Activated gamma-delta T cell treated with anti-CD3 and anti-CD28 coated beads, Interleukin-2, amount 50 U/mL, for 16 hours (primary cell): ENCODE results near the gene ZKSCAN8.
A peak's percentile ranks its signal among the peaks of the same experiment; 100 is the strongest.

ENCODE experiments used
- DNase-seq: peaks from one replicate; pipeline ENCODE4 v3.0.0-alpha.2; 2020; ENCODE audit warnings: low read depth

Gene ZKSCAN8

DNA sequence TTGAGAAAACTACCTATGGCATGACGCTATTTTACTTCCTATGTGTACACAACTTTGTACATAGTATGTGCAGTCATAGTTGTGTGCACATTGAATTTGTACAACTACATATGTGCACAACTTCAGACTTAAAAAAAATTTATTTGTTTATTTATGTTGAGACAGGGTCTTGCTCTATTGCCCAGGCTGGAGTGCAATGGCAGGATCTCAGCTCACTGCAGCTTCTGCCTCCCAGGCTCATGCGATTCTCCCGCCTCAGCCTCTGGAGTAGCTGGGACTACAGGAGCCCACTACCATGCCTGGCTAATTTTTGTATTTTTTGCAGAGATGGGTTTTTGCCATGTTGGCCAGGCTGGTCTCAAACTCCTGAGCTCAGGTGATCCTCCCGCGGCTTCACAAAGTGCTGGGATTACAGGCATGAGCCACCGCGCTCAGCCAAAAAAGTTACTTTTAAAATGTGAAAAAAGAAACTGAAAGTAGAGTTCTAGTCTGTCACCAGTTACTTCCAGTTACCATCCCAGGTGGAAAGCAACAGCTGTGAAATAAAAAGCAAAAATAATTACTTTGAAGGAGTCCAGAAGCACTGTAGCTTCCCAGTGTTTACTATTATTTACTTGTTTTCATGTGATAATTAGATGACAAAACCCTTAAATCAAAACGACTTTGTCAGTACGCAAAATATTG, 1.7 kb upstream of the ZKSCAN8 start:
- DNase-seq = no peak

DNA sequence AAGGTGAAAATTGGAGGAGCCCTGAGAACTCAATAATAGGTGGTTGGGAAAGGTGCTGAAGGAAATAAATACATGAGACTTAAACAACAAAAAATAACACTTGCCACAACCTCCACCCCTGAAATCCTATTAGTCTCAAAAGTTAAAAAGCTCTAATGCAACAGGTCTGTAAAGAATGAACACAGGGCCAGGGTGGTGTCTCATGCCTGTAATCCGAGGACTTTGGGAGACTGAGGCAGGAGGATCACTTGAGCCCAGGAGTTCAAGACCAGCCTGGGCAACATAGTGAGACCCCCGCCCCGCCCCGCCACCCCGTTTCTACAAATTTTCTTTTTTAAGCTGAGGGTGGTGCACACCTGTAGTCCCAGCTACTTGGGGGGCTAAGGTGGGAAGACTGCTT, 1.1 kb upstream of the ZKSCAN8 start:
- DNase-seq = no peak

GRCh38 chr6:28142446-28142845, 763 bp downstream of the ZKSCAN8 start:
- no peak for DNase-seq

- no peak for DNase-seq
Measured at GRCh38 chr6:28145231-28145630, 3.5 kb downstream of the ZKSCAN8 start.

GRCh38 chr6:28152531-28152930, 10.8 kb downstream of the ZKSCAN8 start:
- no peak for DNase-seq

- DNase-seq = no peak
Measured at GRCh38 chr6:28153546-28153945, 11.9 kb downstream of the ZKSCAN8 start.

- DNase-seq = no peak
Measured at GRCh38 chr6:28154357-28154756, 12.7 kb downstream of the ZKSCAN8 start.

DNA sequence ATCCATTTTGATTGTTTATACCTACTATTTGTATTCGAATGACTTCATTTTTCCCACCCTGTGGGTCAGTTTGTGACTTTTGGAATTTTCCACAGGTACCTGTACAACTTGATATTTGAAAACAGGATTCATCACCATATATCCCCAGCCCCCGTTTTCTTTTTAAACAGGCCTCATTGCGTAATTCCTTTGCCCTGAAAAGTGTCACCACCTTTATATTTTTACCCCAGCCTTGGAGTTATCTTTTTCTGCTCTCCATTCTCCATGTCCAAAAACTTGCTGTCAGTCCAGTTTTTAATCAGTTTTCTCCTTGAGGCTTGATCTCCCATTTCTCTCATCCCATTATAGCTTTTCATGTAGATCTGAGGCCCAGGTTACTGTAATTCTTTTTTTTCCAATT, 16.6 kb downstream of the ZKSCAN8 start:
- no peak for DNase-seq

- no peak for DNase-seq
Measured at GRCh38 chr6:28159029-28159607, 17.4 kb downstream of the ZKSCAN8 start.

GRCh38 chr6:28160233-28160632, 18.6 kb downstream of the ZKSCAN8 start:
- no peak for DNase-seq

DNA sequence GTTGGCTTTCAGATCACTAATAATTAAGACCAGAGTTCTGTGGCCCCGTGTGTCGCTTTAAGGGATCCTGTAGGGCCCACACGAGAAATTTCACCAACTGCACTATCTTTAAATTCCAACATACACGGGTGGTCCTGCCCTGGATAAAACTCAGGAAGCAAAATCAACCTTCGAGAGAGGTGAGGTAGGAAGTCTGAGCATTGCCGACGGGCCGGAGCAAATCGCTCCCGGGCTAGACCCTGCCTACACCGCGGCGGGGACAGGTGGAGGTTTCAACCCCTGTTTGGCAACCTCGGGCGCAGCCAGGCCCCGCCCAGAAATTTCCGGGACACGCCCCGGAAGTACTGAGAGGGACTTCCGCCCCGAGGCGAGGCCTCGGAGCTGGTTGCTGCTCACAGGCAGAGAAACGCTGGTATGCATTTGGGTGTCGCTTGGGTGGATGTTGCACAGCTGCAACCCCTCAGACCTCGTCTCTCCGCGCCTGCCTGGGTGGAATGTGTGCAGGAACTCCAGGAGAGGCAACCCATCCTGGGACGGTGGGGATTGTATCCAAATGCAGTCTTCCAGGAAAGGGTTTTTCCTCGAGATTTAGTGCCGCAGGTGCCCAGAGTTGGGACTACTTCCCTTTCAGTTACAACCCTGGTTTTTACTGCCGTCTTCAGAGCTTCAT, 19.9 kb downstream of the ZKSCAN8 start:
- peak; percentile 77 for DNase-seq

- DNase-seq = no peak
Measured at GRCh38 chr6:28165563-28165962, 23.9 kb downstream of the ZKSCAN8 start.

DNA sequence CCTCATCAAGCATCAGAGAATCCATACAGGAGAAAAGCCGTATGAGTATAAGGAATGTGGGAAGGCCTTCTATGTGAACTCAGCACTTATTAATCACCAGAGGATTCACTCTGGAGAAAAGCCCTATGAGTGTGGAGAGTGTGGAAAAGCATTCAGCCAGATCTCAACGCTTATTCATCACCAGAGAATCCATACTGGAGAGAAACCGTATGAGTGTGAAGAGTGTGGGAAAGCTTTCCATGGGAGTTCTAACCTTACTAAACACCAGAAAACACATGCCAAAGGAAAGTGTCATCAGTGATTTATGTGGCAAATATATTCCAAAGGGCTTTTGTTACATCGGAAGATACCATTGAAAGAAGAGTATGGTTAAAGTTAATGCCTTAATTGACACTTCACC, 25.4 kb downstream of the ZKSCAN8 start:
- DNase-seq = no peak

GRCh38 chr6:28167926-28168325, 26.2 kb downstream of the ZKSCAN8 start:
- no peak for DNase-seq

DNA sequence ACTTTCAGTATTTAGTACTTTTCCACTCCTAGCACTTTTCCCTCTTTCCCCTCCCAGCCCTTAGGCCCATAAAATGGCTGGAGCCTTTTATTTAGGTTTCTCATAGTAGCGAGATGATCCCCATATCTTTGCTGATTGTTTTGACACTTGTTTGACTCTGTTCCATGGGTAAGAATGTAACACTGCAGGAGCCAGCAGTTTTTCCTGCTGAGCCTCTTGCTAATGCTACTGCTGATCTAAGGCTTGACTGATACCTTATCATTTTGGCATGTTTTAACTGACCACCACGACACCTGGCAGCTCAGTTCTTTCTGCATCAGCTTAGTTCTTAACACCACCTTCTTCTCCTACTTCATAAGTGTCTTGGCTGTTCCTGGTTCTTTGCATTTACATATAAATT, 29.6 kb downstream of the ZKSCAN8 start:
- no peak for DNase-seq

GRCh38 chr6:28172006-28172405, 30.3 kb downstream of the ZKSCAN8 start:
- DNase-seq = no peak

DNA sequence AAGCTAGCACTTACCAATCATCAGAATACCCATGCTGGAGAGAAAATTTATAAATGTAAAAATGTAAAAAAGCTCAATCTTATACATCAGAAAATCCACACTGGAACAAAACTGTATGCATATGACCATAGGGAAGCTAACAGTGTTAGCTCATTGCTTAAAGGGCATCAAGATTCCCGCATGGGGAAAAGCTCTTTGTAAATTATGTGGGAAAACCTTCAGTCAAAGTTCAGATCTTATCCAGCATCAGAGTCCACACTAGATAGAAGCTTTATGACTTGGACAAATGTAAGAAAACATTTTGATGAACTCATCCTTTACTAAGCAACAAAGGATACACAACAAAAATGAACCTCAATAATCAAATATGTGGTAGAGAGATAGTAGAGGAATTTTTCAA, 34.7 kb downstream of the ZKSCAN8 start:
- DNase-seq = no peak

- DNase-seq = no peak
Measured at GRCh38 chr6:28182255-28182654, 40.6 kb downstream of the ZKSCAN8 start.

GRCh38 chr6:28188111-28188979, 46.7 kb downstream of the ZKSCAN8 start:
- DNase-seq = no peak

DNA sequence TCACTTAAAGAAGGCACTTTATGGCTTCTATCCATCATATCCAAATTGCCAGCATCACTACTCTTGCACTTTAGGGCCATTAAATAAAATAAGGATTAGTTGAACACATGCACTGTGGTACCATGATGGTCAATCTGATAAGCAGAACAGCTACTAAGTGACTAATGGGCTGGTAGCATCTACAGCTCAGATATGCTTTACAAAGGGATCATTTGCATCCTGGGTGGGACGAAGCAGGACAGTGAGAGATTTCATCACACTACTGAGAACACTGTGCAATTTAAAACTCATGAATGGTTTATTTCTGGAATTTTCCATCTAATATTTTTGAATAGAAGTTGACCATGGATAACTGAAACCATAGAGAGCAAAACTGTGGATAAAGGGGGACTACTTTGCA, 58.3 kb downstream of the ZKSCAN8 start:
- no peak for DNase-seq

DNA sequence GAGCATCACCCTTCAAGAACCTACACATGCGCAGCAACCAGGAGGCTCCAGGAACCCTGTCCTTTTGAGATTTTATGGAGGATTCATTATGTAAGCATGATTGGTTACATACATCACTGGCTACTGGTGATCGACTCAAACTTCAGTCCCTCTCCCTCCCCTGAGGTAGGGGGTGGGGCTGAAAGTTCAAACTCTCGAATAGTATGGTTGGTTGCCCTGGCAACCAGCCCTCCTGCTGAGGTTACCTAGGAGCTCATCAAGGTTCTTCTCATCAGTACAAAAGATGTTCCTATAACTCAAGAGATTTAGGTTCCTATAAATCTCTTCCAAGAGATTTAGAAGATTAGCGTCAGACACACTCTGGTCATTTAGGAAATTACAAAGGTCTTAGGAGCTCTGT, 61.5 kb downstream of the ZKSCAN8 start:
- no peak for DNase-seq

- DNase-seq = no peak
Measured at GRCh38 chr6:28205879-28206278, 64.2 kb downstream of the ZKSCAN8 start.

DNA sequence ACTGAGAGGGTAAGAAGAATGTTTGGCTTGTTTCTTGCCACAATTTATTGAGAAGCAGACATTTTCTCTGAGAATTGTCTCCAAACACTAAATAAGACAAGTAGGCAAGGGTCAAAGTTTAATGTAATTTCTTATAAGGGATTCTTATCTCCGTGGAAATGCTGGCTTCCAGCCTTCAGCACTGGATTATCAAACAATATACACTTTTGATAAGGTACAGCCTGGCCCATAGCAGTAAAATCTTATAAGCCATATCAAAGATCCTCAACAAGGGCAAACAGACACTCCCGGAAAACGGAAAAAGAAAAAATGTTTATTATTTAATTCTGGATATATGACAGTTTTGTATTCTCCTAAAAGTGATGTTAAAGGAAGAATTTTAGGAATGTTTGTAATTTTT, 64.8 kb downstream of the ZKSCAN8 start:
- DNase-seq = no peak
